NCI-H1694 treated with DMSO at 0.1 percent for 48 hours (cell line): ENCODE data around the gene TM2D3.

Experiments used
- DNase-seq: peaks from one replicate; lab custom pipeline; 2025; lab: John Stamatoyannopoulos, UW

TM2D3 gene

DNA sequence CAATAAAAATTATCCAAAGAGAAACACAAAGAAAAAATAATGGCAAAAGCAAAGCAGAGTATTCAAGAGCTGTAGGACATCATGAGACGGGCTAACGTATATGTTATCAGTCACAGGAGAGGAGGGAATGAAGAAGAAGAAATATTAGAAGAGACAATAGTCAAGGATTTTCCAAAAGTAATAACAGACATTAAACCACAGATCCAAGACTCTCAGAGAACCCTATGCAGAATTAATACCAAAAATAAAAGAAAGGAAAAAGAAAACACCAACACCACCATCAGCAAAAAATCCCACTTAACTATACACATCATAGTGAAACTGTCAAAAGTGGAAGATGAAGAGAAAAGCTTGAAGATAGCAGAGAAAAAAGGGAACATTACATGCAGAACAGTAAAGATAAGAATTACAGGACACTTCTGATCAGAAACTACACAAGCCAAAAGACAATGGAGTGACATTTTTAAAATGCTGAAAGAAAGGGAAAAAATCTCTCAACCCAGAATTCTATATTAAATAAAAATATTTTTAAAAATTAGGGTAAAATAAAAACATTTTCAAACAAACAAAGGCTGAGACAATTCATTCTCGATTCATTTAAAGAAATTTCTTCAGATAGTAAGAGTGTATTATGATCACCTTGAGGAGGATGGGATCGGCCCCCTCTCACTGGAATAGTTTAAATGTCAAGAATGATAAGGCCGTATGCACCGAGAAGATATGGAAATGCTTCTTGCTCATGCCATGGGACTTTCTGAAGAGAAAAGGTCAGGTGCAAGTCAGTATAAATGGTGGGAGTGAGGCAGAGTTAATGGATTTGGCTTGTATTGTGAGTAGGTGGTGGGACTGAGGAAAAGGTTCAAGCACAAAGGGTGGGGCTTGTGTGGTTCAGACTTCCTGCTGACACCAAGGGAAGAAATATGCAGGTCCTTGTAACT lies 28.5 kb downstream of the TM2D3 start:
- DNase-seq, result no peak

DNA sequence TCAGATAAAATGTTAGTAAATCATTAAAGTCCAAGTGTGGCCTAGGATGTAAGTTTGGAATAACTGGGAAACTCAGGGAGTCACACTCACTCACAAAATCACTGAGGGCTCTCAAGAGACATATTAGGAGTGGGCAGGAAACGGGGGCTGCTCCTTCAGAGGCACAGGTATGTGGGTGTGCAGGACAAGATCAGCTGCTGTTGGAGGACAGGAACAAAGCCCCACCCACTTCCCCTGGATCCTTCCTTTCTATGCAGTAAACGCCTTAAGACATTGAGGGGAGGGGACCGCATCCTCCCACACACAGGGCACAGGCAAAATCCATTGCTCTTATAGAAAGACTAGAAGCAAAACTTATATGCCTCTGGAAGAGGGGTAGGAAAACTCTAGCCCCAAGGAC lies 30.2 kb downstream of the TM2D3 start:
- DNase-seq, result no peak

DNA sequence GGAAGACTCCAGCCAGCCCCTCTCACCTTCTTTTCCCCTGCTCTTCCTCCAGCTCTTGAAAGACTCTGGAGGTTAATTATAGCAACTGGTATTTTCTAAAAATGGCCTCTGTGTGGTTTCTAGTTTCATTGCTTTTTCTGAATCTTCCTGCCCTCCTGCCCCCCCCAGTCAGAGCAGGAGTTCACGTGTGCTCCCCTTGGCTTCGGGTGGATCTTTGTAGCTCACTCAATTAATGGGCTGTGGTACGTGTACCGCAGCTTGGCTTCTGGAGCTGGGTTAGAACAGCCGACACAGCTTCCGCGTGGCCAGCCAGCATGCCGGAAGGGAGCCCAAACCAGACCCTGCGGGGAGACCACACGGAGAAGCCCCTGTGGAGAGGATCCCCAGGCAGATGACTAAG lies 31.5 kb downstream of the TM2D3 start:
- no peak for DNase-seq

DNA sequence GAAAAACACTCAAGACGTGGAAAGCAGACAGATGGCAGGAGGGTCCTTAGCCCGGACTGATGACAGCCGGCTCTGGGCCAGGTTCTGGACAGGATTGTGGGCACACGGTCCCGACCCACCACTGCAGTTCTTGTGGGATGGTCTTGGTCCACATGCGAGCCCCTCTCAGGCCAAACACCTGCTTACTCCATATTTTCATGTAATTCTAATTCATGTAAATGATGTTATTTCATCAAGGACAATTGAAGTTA lies 32.6 kb downstream of the TM2D3 start:
- DNase-seq, result no peak

DNA sequence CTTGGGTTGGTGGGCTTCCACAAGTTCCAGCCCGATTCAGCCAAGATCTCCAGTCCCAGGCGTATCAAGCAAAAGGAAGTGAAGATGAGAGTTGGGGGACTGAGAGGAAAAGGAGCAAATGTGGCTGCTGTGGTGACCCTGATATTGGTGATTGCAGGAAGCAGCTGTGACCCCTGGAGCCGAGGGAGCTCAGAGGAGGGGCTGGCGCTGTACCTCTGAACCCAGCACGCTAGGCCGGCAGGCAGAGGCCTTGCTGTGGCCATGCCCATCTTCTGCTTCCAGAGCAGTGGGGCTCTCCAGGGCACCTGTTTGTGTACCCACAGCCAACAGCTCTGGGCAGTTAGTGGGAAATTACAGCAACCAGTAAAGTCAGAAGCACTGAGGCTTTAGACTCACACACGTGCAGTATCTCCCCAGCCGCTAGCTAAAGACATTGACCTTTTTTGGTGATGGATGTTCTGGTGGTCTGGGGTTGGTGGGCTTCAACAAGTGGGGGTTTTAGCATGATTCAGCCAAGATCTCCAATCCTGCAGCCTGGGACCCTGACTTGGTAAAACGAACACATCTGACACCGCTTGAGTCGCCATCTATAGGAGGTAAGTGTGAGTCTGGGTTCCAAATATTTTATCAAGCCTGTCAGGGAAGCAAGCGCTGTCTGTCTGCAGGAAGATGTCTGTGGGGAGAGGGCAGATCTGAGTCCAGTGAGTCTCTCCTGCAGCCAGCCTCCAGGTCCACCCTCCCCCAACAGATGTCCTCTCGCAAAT lies 33.1 kb downstream of the TM2D3 start:
- DNase-seq, result no peak

DNA sequence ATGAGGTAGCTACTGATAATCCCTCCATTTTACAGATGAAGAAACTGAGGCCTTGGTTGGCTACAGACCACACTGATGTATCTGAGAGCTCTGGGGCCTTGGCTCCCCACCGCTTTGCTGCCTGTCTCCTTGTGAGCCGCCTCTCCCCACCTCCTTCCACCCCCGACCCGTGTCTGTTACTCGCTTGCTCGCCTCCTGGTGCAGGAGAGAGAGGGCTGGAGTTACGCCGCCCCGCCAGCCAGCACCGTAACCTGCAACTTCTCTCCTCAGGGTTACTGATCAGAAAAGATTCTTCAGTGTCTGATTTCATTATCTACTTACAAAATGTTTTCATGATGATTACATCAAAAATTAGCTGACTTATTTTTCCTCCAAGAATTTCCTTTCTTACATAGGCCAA lies 34.1 kb downstream of the TM2D3 start:
- no peak for DNase-seq

DNA sequence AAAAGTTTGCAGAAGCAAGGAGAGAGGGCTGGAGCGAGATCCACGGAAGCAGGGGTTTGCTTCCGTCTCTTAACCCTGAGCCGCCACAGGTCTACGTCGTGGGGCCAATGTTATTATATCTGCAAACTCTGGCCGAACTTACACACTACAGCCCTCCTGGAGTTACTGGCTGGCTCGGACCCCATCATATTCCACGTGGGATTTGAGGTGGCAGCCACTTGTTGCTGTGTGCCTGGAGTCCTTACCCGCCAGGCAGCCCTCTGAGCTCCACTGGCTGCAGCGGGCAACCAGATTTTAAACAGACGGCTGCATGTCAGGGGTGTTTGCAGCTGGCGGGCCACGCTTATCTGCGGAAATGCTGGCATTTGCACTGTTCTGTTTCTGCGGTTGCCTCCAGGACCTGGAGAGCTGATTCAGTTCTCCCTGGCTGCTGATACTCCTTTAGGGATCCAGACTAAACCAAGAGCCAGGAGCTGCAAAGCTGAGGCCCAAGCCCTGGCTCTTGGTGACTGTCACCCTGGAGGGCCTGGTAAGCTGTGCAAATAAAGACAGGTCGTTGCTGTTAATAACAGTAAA lies 34.7 kb downstream of the TM2D3 start:
- no peak for DNase-seq

DNA sequence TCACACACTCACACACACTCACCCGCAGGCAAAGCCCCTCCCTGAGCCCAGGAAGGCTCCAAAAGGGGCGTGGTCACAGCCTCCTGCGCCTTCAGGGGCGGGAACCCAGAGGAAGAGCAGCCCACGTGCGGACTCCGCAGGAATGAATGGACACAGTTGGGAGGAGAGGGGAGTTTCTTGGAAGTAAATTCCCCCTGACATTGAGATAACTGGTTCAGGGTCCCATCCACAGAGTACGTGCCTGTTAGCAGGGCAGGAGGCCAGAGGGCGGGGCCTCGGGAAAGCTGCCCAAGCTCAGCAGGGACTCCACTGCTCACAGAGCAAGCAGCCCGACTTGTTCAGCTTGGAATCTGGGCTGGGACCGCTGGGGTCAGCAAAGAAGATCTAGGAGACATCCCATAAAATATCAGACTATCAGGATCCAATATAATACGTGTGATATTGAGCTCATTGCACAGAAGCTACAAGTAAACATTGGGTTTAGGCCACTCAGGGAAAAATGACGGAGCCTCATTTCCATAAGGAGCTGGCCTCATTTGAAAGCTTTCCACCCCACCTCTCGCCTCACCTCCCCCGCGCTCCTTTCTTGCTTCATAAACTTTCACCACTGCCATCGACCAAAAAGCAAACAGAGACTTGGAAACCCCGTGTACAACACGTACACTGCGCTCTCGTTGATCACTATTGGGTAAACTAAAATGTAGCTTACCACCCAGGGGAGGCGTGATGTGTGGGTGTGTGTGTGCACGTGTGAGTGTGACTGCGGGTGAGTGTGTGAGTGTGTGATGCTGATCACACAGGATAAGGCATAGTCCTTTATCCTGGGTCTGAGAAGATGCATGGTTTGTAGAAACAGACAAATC lies 36.0 kb downstream of the TM2D3 start:
- DNase-seq, result peak; percentile 8

DNA sequence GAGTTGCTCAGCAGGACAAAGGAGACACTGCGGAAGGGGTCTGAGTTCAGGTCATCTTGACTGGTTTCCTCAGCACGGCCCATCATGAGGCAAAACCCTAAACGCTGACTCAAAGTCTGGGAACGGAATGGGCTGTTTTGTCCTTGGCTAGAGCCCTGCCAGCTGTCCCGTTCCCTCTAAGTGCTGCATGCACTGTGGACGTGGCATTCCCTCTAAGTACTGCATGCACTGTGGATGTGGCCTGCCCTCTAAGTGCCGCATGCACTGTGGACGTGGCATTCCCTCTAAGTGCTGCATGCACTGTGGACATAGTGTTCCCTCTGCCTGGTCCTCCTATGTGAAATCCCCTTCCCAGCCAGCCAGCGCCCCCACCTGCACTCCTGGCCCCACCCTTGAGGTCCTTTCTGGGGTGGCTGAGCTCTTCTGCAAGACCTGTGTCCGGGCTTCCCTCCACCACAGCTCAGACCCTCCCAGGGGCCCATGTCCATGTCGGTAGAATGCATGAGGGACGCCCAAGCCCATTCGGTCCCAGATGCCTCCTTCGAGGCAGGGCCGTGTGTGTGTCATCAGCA lies 36.7 kb downstream of the TM2D3 start:
- DNase-seq, result no peak

DNA sequence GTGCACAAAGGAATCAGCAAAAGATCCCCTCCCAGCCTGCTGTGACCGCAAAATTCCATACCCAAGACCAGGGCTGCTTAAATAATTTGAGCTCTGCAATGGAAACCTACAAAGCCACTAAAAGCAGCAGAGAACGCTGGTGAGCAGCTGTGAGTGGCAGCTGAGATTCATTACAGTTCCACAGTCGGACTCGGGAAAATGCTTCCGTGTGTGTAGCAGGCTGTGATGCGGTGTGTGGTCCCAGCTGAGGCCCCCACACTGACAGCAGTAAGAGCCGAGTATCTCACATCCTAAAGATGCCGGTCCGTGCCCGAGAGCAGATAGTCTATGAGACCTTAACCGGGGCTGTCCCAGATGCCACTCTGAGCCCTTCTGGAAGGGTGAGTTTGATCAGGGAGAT lies 37.4 kb downstream of the TM2D3 start:
- DNase-seq, result no peak

DNA sequence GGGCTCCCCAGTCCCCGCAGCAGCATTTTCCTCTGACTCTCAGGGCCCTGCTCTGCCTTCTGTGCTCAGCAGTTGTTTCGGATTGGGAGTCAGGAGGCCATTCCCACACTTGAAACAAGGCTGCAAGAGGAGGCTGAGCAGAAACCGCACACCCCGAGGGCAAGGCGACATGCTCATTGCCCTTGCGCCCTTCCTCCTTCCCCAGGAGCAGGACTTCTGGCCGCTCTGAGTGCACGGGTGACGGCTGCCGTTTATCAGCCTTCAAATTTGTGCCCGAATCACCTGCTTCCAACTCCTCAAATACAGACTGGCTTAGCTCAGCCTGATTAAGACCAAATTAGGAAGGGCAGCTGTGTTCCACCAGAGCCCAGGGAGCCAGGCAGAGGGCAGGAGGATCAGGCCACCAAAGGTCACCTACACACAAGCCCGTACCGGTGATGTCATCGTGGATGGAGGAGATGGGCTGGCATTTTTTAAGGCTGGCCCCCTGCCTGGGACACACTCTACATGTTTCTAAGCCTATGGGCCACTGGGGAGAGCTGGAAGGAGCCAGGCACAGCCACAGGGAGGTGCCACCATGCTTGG lies 38.1 kb downstream of the TM2D3 start:
- DNase-seq, result no peak

DNA sequence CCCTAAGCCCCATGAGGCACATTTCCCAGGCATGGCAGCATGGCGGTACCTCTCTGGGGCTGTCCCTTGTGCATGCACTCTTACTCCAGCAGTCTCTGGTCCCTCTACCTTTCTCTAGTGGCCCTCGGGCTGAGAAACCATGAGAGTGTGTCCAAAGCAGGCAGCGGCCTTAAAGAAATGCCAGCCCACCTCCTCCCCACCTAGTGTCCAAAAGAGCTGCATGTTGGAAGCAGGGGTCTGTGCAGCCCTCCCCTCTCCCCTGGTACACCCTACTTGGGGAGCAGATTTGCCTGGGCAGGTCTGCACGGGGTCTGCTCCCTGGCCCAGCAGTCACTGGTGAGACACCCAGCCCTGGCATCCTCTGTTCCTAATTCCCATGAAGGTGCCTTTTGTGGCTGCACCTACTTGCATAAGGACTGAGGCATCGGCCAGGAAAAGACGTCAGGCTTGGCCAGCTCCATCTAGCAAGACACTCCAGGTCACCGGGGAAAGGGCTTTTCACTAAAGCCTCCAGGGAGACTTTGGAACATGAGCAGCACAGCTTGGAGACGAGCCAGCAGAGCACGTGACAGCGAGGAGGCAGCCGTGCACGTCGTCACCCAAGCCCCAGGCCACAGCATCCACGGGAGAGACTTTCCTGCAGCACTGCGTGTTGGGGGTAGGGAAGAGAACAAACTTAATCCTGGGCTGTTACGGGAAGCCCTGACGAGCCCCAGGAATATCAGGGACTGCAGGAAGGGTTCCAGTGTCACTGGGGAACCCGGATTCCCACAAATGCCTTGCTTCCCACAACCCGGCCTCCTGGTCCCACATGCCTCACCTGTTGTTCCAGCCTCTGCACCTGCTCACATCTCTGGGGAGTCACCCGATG lies 38.8 kb downstream of the TM2D3 start:
- DNase-seq, result peak; percentile 8

DNA sequence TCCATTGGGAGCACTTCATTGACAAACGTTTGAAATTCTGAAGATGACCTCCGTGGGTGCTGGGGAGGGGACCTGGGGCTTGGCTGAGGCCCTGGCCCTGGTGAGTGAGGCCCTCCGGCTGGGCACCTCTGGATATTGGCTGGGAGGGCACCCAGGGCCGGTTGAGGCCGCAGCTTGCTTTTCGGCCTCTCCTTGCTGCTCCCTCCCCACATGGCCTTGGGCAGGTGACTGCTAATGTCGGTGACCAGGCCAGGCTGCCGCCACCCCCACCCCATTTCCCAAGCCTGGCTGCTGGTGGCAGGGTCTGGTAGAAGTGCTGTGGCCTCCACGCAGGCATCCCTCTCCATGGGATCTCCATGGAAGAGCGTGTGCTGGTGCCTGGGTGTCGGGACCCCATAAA lies 39.5 kb downstream of the TM2D3 start:
- DNase-seq, result no peak

DNA sequence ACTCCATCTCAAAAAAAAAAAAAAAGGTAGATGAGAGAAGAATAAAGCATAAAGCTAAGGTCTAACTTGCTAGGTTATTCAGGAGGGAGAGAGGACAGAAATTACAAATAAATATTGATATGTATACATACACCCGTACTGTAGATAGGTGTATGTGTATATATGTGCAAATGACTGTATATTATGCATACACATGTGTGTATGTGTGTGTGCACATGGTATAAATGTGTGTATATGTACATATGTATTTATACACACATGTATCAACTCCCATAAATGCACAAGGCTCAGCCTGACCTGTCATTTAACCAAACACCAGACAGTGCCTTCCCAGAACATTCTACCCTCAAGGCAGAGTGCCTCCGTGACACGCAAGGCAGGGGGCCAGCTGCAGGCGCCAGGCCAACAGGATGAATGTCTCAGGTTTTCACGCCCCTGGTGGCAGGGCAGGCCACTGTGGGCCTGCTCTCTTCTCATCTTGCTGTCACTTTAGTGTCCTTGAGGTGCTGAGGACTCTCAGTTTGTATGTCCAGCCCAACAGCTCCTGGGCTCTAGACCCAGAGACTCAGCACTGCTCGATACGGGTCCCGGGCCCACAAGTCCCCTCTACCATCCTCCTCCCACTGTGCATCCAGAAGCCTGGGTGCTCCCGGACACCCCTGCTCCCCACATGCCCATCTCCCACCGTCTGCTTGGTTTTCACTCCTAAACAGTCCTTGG lies 40.4 kb downstream of the TM2D3 start:
- no peak for DNase-seq

DNA sequence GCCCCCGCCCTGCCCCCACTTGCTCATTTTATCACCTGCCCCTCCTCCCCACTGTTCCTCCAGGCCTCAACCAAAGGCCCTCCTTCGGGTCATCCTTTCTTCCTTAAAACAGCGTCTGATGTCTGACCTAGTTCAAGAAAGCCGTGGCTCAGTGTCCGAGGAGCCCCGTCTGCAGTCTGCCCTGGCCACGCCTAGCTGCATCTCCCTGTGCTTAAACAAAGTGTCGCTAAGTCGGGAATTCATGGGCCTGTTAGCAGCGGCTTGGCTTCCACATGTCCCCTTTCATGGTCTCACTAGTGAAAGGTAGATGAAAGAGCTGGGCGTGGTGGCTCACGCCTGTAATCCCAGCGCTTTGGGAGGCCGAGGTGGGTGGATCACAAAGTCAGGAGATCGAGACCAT lies 41.2 kb downstream of the TM2D3 start:
- no peak for DNase-seq

DNA sequence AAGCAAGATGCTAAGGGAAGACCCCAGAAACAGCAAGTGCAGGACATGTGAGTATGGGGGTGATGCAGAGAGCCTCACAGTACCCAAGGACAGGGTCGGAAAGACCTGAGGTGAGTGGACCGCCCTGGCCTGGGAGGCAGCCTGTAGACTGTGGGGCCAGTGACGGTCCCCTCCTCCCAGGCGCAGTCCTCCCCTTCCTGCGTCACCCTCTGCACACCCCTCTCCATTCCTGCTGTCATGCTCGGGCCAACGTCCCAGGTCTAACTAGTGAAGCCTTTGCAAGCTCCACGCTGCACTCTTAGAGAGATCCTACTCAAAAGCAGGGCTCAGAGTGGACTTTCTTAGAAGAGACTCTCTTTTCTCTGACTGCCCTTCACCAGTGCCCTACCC lies 41.6 kb downstream of the TM2D3 start:
- DNase-seq, result no peak

DNA sequence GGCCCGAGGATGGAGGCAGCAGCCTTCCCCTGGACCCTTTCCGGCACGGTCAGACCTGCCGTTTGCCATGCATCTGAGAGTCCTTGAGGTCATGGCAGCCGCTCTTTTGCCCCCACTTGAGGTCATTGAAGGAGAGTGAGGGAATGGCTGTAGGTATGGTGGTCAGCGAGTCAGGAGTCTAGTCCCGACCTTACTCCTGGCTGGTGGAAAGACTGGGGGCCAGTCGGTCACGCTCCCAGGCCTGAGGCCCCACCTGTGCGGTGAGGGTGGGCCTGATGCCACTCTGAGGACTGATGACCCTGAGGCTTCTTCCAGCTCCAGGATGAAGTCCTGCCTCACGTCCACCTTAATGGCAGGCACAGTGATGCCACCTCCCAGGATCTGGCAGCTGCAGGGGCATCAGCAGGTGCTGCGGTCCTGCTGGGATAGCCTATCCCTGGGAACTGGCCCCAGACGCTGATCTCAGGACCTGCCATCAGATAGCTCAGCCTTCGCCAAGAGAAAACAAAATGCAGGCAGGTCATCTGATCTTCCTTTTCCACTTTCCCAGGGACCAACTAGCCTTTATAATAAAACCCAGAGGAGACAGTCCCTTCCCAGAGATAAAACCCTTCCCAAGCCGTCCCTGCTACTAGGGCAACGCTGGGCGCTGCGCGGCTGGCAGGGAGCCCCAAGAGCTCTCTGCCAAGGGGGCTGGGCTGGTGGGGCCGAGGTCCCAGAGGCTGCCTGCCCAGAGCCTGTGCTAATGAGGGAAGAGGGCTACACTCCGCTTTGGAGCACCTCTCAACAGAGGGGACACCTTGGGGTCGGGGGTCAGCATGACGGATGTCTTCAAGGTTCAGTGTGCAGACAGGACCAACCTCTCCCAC lies 42.2 kb downstream of the TM2D3 start:
- DNase-seq, result no peak

DNA sequence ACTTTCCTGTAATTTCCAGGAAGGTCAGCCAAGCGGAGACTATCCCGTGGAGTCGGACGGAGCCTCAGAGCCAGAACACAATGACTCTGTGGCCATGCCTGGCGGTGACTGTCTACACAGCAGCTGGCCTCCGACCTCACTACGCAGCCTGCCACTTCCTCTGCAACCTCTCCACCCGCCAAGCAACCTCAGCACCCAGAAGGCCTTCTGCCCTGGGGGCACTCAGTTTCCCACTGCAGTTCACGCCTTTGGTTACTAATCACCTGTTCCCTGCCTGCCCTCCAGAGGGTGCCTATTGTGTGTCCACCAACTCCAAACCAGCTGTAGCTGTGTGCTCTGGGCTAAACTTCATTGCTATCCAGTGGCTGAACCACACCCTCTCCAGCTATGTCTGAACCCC lies 44.0 kb downstream of the TM2D3 start:
- DNase-seq, result no peak

DNA sequence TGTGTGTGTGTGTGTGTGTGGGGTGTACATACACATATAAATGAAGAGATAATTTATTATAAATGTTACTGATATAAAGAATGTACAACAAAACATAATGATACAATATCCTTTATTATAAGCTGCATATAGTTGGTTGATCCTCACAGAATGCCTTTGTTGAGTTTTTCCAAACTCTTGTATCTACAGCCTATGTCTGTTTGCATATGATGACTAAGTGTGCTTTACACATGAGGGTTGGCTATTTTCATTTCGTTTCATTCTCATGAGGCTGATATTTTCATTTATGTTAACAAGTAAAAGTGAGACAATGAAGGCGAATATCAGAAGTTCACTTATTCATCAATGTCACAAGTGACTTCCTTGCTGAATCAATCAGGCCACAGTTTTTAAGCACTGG lies 45.1 kb downstream of the TM2D3 start:
- no peak for DNase-seq
